ENCODE measurements around the gene MGRN1. TPM values are rescaled to one million over a fixed set of nuclear protein-coding genes. Genes with fewer than 3 reads are reported as not detected.

MGRN1 gene
- total and polyA plus RNA-seq, 2 donors (not counting 3 experiments of a cell fraction or from before 2014, with no cell fraction given): 15.6 to 73.0 TPM

DNA sequence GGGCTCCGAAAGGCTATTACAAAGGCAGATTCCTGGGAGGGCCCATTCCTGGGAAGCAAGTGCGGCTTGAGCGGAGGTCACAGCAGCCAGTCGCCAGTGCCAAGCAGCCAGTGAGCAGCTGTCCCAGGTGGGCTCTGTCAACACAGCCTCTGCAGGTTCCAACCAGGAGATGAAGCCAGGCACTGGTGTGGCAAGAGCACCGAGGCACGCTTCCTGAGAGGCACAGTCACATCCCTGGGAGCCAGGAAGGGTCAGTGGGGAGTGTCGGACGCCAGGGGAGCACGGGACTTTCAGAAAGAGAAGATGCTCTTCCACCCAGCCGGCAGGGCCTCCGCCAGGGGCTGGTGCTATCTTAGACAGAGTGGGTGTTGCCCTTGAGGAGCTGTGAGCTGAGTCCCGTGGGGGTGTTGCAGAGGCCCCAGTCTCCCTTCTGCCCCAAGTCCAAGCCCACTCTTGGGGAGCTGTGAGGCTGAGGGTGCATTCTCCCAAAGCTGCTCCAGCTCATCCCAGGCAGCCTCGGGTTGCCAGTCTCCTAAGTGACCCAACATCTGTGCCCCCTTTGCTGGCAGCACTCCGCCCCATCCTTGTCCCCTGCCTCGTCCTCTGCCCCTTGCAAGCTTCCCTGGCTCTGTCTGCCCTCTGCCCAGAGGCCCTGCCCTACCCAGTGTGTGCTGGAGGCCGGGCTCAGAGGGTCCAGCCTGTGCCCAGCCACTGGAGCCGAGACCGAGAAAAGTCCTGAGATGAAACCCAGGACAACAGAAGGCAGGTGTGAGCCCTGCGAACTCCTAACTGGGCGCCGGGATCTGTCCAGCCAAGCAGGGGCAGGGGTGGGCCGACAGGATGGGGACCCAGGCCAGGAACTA lies 16.6 kb upstream of the MGRN1 start:
- POLR2A ChIA-PET: no interaction called here
- CTCF ChIA-PET: interaction anchor here (0.9 to 1.7 kb wide), 2 partner anchors 16 to 22 kb away, joined by 3 to 6 read pairs; partner anchors contain the start of gene MGRN1
- H4K20me1 ChIP-seq (replicated peaks; ENCODE audit: control insufficient read depth, extremely low read depth, insufficient read depth, low read length): no peaks in the 10 kb centered on the region

More for the DNA sequence above, 16.6 kb upstream of the MGRN1 start:
- Histone ChIP-seq H3K79me2 (ENCODE audit: control insufficient read depth, insufficient read depth, low read length) (peaks cover 9% of the 10 kb centered on the region), H3K4me3 (replicated peaks in 1 of 3; ENCODE audit: insufficient read depth in 1 of 3, low read depth in 1 of 3, low read length in 3 of 3) (no peak overlapping the region), H3K36me3 (ENCODE audit: control insufficient read depth in 2 of 2, extremely low read depth in 1 of 2, insufficient read depth in 2 of 2, low read length in 2 of 2) (peaks cover 0 to 7% of the 10 kb centered on the region in 2 experiments), H3K4me1 (ENCODE audit: control insufficient read depth, extremely low read depth, insufficient read depth, low read length) (peaks cover 1% of the 10 kb centered on the region), H3K9ac (replicated peaks; ENCODE audit: extremely low read depth, insufficient read depth, low read length) (no peak overlapping the region), H3K27ac (ENCODE audit: insufficient read depth, low read depth, low read length) (no peak overlapping the region), H3K4me2 (ENCODE audit: insufficient read depth, low read length) (no peak overlapping the region), H3K9me3 (replicated peaks; ENCODE audit: control insufficient read depth, insufficient read depth, low read length) (no peaks in the 10 kb centered on the region), H3K27me3 (ENCODE audit: control insufficient read depth in 2 of 2, insufficient read depth in 2 of 2, low read length in 2 of 2) (no peaks in the 10 kb centered on the region), H3K9me1 (replicated peaks; ENCODE audit: control insufficient read depth, extremely low read depth, insufficient read depth, low read length) (no peaks in the 10 kb centered on the region), H2AFZ (ENCODE audit: low read depth, low read length) (no peak overlapping the region)
- DNase-seq (ENCODE audit: low read depth, low spot score) (no peak), FAIRE-seq (no peak)
- dilution Hi-C loops (cut with MboI; ENCODE audit: extremely low pct_ligation_motif_present, low sequenced_read_pairs) (no loop called here), intact Hi-C loops (cut with micrococcal nuclease) (no loop called here)
- BruUV-seq (replicated peaks): no TSS peak
- TF ChIP-seq EZH2 (IDR thresholded peaks at IDR 0.05; ENCODE audit: borderline replicate concordance, low read depth, low read length, severe bottlenecking) (no peak), CTCF (IDR thresholded peaks at IDR 0.05; ENCODE audit: extremely low read depth in 1 of 2, insufficient read depth in 1 of 2, low read depth in 1 of 2, low read length in 2 of 2) (no peak), GATA2 (IDR thresholded peaks at IDR 0.05; ENCODE audit: insufficient read depth, insufficient read length, low read depth, low read length) (no peak), POLR2A (IDR thresholded peaks at IDR 0.05; ENCODE audit: low read depth, low read length) (no peak), POLR2AphosphoS5 (IDR thresholded peaks at IDR 0.05; ENCODE audit: insufficient read depth, low read depth, low read length) (no peak), MAX (IDR thresholded peaks at IDR 0.05; ENCODE audit: insufficient read depth, insufficient read length) (no peak), JUN (IDR thresholded peaks at IDR 0.05; ENCODE audit: borderline replicate concordance, insufficient read depth, insufficient read length, low read depth) (no peak), FOS (IDR thresholded peaks at IDR 0.05; ENCODE audit: borderline replicate concordance, insufficient read depth, low read length) (no peak), MYC (IDR thresholded peaks at IDR 0.05; ENCODE audit: low read depth, low read length) (no peak)

Measured in endothelial cell of umbilical vein (primary cell).